ENCODE measurements around the gene LHX1. TPM values are rescaled to one million over a fixed set of nuclear protein-coding genes. Genes with fewer than 3 reads are reported as not detected.

Gene LHX1
- total RNA-seq, 4 donors from 2014 or later, result not detected

DNA sequence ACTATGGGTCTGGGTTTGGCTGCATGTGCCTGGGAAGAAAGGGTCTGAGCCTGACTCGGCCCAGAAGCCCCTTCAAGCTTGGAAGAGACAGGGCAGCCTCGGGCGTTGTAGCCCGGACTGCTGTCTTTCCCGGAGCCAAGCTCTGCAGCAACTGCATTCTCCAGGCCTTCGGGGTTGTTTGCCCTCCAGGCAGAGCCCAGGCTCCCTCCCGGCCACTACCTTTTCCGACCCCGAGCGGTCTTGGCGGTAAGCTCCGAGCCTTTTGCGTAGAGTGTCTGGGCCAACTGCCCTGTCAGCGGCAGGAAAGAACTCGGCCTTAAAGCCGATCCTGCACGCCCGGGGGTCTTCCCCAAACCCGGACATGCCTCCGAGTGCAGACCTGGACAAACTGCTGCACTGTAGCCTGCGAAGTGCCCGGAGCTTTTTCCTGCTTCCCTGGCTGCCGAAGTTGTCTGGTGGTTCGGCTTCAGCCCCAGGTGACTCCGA lies 1.3 kb downstream of the LHX1 start:
- no peak overlapping the region for H3K27ac ChIP-seq
- no peaks in the 10 kb centered on the region for H3K36me3 ChIP-seq
- H3K4me1 ChIP-seq, result peaks cover 86% of the 10 kb centered on the region
- no peaks in the 10 kb centered on the region for H3K9me3 ChIP-seq
- no peak for TF ChIP-seq POLR2AphosphoS5 (IDR thresholded peaks at IDR 0.05)
- TF ChIP-seq, protein P1, sequence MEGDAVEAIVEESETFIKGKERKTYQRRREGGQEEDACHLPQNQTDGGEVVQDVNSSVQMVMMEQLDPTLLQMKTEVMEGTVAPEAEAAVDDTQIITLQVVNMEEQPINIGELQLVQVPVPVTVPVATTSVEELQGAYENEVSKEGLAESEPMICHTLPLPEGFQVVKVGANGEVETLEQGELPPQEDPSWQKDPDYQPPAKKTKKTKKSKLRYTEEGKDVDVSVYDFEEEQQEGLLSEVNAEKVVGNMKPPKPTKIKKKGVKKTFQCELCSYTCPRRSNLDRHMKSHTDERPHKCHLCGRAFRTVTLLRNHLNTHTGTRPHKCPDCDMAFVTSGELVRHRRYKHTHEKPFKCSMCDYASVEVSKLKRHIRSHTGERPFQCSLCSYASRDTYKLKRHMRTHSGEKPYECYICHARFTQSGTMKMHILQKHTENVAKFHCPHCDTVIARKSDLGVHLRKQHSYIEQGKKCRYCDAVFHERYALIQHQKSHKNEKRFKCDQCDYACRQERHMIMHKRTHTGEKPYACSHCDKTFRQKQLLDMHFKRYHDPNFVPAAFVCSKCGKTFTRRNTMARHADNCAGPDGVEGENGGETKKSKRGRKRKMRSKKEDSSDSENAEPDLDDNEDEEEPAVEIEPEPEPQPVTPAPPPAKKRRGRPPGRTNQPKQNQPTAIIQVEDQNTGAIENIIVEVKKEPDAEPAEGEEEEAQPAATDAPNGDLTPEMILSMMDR (IDR thresholded peaks at IDR 0.05), result no peak
- TF ChIP-seq POLR2A (IDR thresholded peaks at IDR 0.05), result no peak
- TF ChIP-seq EP300 (IDR thresholded peaks at IDR 0.05), result no peak
- WGBS, result 4% methylated on average over 4 of the region's 25 CpGs
- no peak overlapping the region for H3K4me3 ChIP-seq
- H3K27me3 ChIP-seq, result peaks cover 100% of the 10 kb centered on the region
- DNase-seq (ENCODE audit: low spot score in 2 of 2), result no peak

DNA sequence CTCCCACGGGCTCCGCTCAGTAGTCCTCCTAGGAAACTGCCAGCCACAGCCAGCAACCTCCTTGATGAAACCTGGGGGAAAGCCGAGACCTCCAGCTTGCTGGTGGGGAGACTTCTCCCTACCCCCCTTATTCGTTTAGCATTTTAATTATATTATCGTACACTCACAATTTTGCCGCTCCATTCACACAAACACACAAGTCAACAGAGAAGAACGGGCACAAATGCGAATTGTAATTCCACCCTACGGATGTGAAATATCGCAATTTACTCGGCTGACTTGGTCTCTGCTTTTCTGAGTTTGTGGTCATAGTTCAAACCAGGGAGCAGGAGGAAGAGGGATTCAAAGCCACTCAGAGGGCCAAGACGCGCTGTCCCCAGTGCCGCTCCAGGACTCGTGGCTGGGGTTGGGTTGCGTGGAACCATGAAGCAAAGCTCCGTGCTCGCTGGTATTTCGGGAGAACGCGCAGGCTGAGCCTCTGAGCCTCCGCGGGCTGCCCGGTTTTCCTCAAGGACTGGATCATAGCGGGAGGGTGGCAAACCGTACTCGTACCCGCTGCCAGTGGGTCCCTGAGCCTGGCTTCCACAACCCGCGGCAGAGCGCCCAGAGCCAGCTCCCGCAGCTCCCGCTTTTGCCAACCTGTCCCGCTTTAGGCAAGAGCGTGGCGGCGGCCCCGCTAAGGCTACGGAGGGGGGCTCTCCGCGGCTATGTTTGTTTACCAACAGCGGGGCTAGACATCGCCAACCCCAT lies 2.0 kb downstream of the LHX1 start:
- no peak for DNase-seq (ENCODE audit: low spot score in 2 of 2)
- no peaks in the 10 kb centered on the region for H3K9me3 ChIP-seq
- peaks cover 80% of the 10 kb centered on the region for H3K4me1 ChIP-seq
- WGBS, result 11% methylated on average over 27 of the region's 43 CpGs
- H3K4me3 ChIP-seq, result no peak overlapping the region
- no peaks in the 10 kb centered on the region for H3K36me3 ChIP-seq
- no peak overlapping the region for H3K27ac ChIP-seq
- peaks cover 100% of the 10 kb centered on the region for H3K27me3 ChIP-seq
- no peak for TF ChIP-seq POLR2AphosphoS5 (IDR thresholded peaks at IDR 0.05)
- no peak for TF ChIP-seq POLR2A (IDR thresholded peaks at IDR 0.05)
- TF ChIP-seq EP300 (IDR thresholded peaks at IDR 0.05), result no peak
- TF ChIP-seq, protein P1 (IDR thresholded peaks at IDR 0.05), result no peak

DNA sequence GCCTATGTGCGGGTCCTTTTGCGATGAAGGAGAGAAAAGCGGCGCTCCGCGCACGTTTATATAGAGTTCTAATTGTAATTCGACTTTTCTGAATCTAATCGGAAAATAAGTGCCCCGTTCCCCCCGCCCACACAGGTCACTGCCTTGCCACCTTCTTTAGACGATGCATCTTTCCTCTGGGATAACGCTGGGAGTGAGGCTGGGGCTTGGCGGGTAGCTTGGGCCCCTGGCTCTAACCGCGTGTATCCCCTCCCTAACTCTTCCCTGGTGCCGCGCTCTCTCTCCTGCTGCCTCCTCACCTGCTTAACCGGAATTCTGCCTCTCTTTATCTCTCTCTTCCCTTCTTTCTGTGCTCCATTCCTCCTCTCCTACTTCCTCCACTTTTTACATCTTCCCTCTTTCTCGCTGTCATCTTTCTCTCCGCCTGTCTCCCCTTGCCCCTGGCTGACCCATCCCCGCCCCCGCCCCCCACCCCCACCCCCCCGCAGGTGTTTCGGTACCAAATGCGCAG lies 2.6 kb downstream of the LHX1 start:
- WGBS, result 3% methylated on average over 26 of the region's 26 CpGs
- no peak for DNase-seq (ENCODE audit: low spot score in 2 of 2)
- H3K36me3 ChIP-seq, result no peaks in the 10 kb centered on the region
- H3K9me3 ChIP-seq, result no peaks in the 10 kb centered on the region
- no peak overlapping the region for H3K27ac ChIP-seq
- TF ChIP-seq POLR2AphosphoS5 (IDR thresholded peaks at IDR 0.05), result no peak
- H3K4me3 ChIP-seq, result no peak overlapping the region
- H3K27me3 ChIP-seq, result peaks cover 100% of the 10 kb centered on the region
- peaks cover 73% of the 10 kb centered on the region for H3K4me1 ChIP-seq

DNA sequence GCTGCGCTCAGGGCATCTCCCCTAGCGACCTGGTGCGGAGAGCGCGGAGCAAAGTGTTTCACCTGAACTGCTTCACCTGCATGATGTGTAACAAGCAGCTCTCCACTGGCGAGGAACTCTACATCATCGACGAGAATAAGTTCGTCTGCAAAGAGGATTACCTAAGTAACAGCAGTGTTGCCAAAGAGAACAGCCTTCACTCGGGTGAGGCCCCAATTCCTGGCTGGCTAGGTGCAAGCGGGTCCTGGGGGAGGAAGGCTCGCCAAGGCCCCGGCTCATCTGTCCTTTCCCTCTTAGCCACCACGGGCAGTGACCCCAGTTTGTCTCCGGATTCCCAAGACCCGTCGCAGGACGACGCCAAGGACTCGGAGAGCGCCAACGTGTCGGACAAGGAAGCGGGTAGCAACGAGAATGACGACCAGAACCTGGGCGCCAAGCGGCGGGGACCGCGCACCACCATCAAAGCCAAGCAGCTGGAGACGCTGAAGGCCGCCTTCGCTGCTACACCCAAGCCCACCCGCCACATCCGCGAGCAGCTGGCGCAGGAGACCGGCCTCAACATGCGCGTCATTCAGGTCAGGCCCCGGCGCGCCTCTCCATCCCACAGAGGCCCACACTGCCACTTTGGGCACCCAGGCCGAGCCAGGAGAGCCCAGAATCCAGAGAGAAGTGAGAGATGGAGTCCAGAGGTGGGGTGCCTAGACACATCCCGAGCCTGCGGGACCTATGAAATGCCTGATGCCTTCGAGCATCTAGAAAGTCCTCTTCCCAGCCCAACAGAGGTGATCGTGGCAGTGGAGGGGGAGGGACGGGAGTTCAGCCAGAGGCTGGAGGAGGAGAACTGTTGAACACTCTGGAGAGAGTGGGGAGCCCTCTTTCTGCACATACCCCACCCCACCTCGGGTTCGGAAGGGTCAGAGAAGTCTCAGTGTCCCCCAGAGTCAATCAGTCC lies 3.3 kb downstream of the LHX1 start:
- H3K27ac ChIP-seq, result no peak overlapping the region
- H3K36me3 ChIP-seq, result no peaks in the 10 kb centered on the region
- DNase-seq (ENCODE audit: low spot score in 2 of 2), result no peak
- no peak for TF ChIP-seq POLR2A (IDR thresholded peaks at IDR 0.05)
- TF ChIP-seq EP300 (IDR thresholded peaks at IDR 0.05), result no peak
- TF ChIP-seq, protein P1 (IDR thresholded peaks at IDR 0.05), result no peak
- TF ChIP-seq POLR2AphosphoS5 (IDR thresholded peaks at IDR 0.05), result no peak
- H3K9me3 ChIP-seq, result no peaks in the 10 kb centered on the region
- H3K4me1 ChIP-seq, result peaks cover 66% of the 10 kb centered on the region
- no peak overlapping the region for H3K4me3 ChIP-seq
- 8% methylated on average over 24 of the region's 52 CpGs for WGBS
- peaks cover 99% of the 10 kb centered on the region for H3K27me3 ChIP-seq

DNA sequence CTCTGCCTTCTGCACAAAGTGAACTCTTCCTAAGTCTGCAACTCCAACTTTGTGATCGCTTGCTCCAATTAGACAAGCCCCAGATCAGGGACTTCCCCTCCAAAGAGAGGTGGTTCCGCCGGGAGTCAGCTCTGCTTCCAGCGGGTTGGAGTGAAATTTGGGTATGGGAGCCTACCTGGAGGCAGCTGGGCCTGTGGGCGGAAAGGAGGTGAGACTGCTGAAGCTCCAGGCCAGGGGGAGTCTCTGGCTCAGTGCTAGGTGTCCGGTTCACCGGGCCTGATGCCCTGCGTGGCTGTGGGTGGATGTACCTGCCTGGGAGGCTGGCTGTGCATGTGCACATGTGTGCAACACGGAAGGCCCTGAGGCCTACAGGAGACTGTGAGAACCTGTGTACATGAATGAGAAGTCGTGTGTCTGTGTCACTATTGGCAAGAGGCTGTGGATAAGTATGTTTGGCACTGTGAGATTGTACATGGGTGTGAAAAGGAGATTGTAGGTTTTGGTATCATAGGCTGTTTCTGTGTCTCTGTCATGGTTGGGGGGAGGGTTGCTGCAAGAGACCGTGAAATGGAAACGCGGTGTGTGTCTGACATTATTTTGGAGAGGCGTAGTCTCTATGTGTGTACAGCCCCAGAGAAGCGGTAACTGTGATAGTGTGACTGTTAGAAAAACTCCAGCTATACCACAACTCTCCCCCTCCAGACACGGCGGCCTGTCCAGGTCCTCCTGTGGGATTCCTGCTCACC lies 4.2 kb downstream of the LHX1 start:
- no peaks in the 10 kb centered on the region for H3K36me3 ChIP-seq
- H3K27me3 ChIP-seq, result peaks cover 99% of the 10 kb centered on the region
- 17% methylated on average over 12 of the region's 17 CpGs for WGBS
- H3K27ac ChIP-seq, result no peak overlapping the region
- DNase-seq (ENCODE audit: low spot score in 2 of 2), result no peak
- no peak overlapping the region for H3K4me3 ChIP-seq
- peaks cover 58% of the 10 kb centered on the region for H3K4me1 ChIP-seq
- TF ChIP-seq POLR2A (IDR thresholded peaks at IDR 0.05) (no peak), EP300 (IDR thresholded peaks at IDR 0.05) (no peak)
- H3K9me3 ChIP-seq, result no peaks in the 10 kb centered on the region
